Motor neuron (in vitro differentiated cells): Measurements from ENCODE around the gene LEMD2. TPM values are rescaled to one million over a fixed set of nuclear protein-coding genes. Genes with fewer than 3 reads are reported as not detected.

Experiments used
- ATAC-seq, 8 experiments: fragments of 200-7000 bp; cut with Tn5 transposase; replicated peaks in 6 of 8; 2 replicates each; pipeline ENCODE4 v1.8.0; 2021; ENCODE audit warnings: mild to moderate bottlenecking in 8 of 8, moderate library complexity in 8 of 8
- H3K27ac ChIP-seq, 2 donors: fragments of 250-450 bp; sonication (Bioruptor Pico); 2 replicates each; pipeline ENCODE4 v1.9.0; 2021; ENCODE audit warnings: antibody characterized with exemption in 2 of 2, mild to moderate bottlenecking in 2 of 2, moderate library complexity in 1 of 2
- H3K4me1 ChIP-seq, 2 donors: fragments of 250-450 bp; sonication (Bioruptor Pico); replicated peaks in 1 of 2; 2 replicates each; pipeline ENCODE4 v1.6.1; 2021; ENCODE audit warnings: antibody characterized with exemption in 2 of 2, mild to moderate bottlenecking in 2 of 2, moderate library complexity in 1 of 2
- H3K4me3 ChIP-seq, 5 donors: fragments of 250-450 bp; sonication (Bioruptor Pico); 2 replicates each; pipeline ENCODE4 v1.9.0; 2021; ENCODE audit warnings: antibody characterized with exemption in 5 of 5, mild to moderate bottlenecking in 5 of 5, moderate library complexity in 4 of 5
- WGBS, 10 experiments: fragments of 450-650 bp; shearing (Covaris generic); methylation state at CpG; one replicate each; pipeline ENCODE4 v1.0.0; 2022; 5-methylcytosine and 5-hydroxymethylcytosine counted together
- in situ Hi-C, 9 experiments: fragments of 400-800 bp; cut with MboI; loops; one replicate each; pipeline ENCODE4 v1.15.0; 2021; ENCODE audit warnings: low sequenced_read_pairs in 9 of 9, low pct_unique_long_range_greater_than_20kb in 2 of 9; ENCODE audit not compliant: unreplicated experiment in 9 of 9
- total RNA-seq, 8 experiments: library from RNA; unstranded; fragments of 300-600 nt; gene quantifications; 2 replicates each; pipeline versions ENCODE4 v1.2.3 to v1.2.4, GENCODE V29; 2022

The LEMD2 gene
- total RNA-seq, 8 experiments from 2014 or later = 31.1 to 59.4 (median 51.3) TPM

- H3K4me1 ChIP-seq = peaks cover 75 to 87% of the 10 kb centered on the region in 2 donors
- peak overlapping the region in 1 of 2 donors; percentile 38 for H3K27ac ChIP-seq
- in situ Hi-C loops = no loop called here
- no peak overlapping the region for H3K4me3 ChIP-seq
- 0 to 75% (median 37%) methylated on average over 1 to 3 of the region's 4 CpGs; no CpG with 5 or more reads in 4 of the 10 experiments for WGBS, 10 experiments
- ATAC-seq = peak in 5 of 8 experiments; percentile 17 to 80 (median 71)
These were observed 10.7 kb upstream of the LEMD2 start for GRCh38 chr6:33799454-33800113.

DNA sequence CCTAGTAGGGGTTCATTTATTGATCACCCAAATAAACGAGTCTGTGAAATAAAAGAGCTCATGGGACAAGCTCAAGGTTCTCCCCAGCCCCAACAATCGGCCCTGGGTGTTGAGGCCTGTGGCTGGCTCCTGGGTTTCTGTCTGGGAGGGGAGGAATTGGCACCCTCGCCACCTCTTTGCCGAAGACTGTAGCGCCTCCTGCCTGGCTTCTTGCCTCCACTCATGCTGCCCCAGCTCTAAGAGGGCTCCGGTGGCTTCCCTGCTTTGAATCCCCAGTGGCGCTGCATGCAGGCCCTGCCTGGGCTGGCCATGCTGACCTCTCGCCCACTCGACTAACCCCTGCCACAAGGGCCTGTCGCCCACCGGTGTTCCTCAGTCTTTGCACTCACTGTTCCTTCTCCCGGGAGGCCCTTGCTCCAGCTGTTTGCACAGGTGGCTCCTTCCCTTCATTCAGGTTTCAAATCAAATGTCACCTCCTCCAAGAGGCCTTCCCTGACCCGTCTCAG, 9.5 kb upstream of the LEMD2 start:
- ATAC-seq = no peak
- WGBS, 10 experiments = 50 to 100% (median 100%) methylated on average over 1 to 9 of the region's 13 CpGs; no CpG with 5 or more reads in 3 of the 10 experiments
- Histone ChIP-seq H3K27ac (no peak overlapping the region), H3K4me3 (no peak overlapping the region), H3K4me1 (peaks cover 70 to 75% of the 10 kb centered on the region in 2 donors)
- in situ Hi-C loops = no loop called here

GRCh38 chr6:33797626-33798342, 8.9 kb upstream of the LEMD2 start:
- H3K4me1 ChIP-seq = peaks cover 70 to 74% of the 10 kb centered on the region in 2 donors
- 40 to 93% (median 64%) methylated on average over 1 to 10 of the region's 10 CpGs for WGBS, 10 experiments
- no peak for ATAC-seq
- no peak overlapping the region for H3K27ac ChIP-seq
- in situ Hi-C loops = no loop called here
- no peak overlapping the region for H3K4me3 ChIP-seq

DNA sequence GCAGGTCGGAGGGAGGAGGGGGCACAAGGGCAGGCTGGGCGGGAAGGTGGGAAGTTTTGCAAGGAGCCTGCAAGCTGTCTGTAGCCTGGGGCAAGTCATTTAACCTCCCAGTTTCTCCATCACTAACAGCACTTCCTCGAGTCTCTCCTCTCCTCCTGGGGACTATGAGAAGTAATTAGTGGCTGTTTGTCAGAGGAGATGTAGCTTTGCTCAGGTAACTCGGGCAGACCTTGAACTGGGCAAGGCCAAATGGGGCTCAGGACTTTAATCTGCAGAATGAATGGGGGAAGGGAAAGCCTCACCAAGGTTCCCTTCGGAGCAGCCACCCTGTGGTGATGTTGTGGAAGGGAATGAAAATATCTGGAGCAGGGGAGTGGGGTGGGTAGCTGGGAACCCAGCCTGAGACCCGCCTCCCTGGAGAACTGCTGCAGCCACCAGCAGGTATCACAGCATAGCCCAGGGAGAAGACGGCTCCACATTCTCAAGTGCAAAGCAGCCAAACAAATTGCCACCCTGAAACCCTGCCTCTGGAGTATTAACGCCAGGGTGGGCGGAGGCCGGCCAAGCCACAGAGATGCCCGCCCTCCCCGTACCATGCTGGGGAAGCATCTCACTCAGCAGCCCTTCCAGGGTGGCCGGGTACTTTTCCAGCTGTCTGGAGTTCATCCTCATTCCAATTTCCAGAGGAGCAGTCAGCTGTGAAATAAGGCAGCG, 6.1 kb upstream of the LEMD2 start:
- peak in 4 of 8 experiments; percentile 17 to 76 (median 56) for ATAC-seq
- no peak overlapping the region for H3K27ac ChIP-seq
- in situ Hi-C loops = no loop called here
- WGBS, 10 experiments = 20 to 90% (median 20%) methylated on average over 3 to 8 of the region's 14 CpGs; no CpG with 5 or more reads in 7 of the 10 experiments
- no peak overlapping the region for H3K4me3 ChIP-seq
- peaks cover 71 to 77% of the 10 kb centered on the region in 2 donors for H3K4me1 ChIP-seq

GRCh38 chr6:33792981-33793380, 4.1 kb upstream of the LEMD2 start:
- 25 to 79% (median 50%) methylated on average over 2 to 9 of the region's 10 CpGs; no CpG with 5 or more reads in 3 of the 10 experiments for WGBS, 10 experiments
- H3K4me1 ChIP-seq = peaks cover 65 to 66% of the 10 kb centered on the region in 2 donors
- no peak for ATAC-seq
- in situ Hi-C loops = no loop called here
- H3K27ac ChIP-seq = no peak overlapping the region
- no peak overlapping the region for H3K4me3 ChIP-seq

- H3K4me1 ChIP-seq = peaks cover 62 to 74% of the 10 kb centered on the region in 2 donors
- peak in 5 of 8 experiments; percentile 1 to 56 (median 42) for ATAC-seq
- H3K4me3 ChIP-seq = no peak overlapping the region
- peak overlapping the region; percentile 78 to 91 for H3K27ac ChIP-seq
- in situ Hi-C loops = no loop called here
- WGBS, 10 experiments = 17 to 87% (median 58%) methylated on average over 2 to 7 of the region's 7 CpGs; no CpG with 5 or more reads in 1 of the 10 experiments
These were observed 2.7 kb upstream of the LEMD2 start for GRCh38 chr6:33791620-33792019.

GRCh38 chr6:33790910-33791309, 2.0 kb upstream of the LEMD2 start:
- no peak for ATAC-seq
- in situ Hi-C loops = no loop called here
- peak overlapping the region; percentile 78 to 91 for H3K27ac ChIP-seq

GRCh38 chr6:33790379-33790778, 1.4 kb upstream of the LEMD2 start:
- Histone ChIP-seq H3K4me3 (no peak overlapping the region), H3K4me1 (peaks cover 60 to 83% of the 10 kb centered on the region in 2 donors), H3K27ac (peak overlapping the region; percentile 91 to 95)
- in situ Hi-C loops = no loop called here
- 14 to 100% (median 88%) methylated on average over 1 to 2 of the region's 2 CpGs; no CpG with 5 or more reads in 2 of the 10 experiments for WGBS, 10 experiments
- ATAC-seq = no peak

More at GRCh38 chr6:33790910-33791309, 2.0 kb upstream of the LEMD2 start:
- Histone ChIP-seq H3K4me1 (peaks cover 60 to 81% of the 10 kb centered on the region in 2 donors), H3K4me3 (no peak overlapping the region)
- WGBS, 10 experiments = 67 to 100% (median 97%) methylated on average over 1 to 3 of the region's 5 CpGs; no CpG with 5 or more reads in 4 of the 10 experiments

DNA sequence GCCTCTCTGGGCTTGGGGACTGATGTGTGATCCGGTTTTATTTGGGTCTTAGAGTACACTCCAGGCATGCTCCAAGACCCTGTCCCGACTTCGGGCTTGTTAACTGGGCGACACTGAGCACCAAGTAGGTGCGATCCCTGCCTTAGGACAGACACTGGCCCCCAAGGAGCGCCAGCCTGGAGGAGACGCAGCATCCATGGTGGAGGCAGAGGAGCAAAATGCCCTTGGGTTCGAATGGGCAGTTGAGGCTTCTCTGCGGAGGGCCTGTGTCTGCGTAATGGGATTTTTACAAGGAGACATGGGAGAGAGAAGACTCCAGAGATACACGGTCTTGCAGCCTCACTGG, 593 bp upstream of the LEMD2 start:
- ATAC-seq = no peak
- in situ Hi-C loops = no loop called here
- Histone ChIP-seq H3K27ac (peak overlapping the region; percentile 91 to 95), H3K4me1 (peaks cover 55 to 81% of the 10 kb centered on the region in 2 donors), H3K4me3 (peak overlapping the region in 3 of 5 donors; percentile 62 to 89 (median 70))
- WGBS, 10 experiments = 60 to 100% (median 90%) methylated on average over 1 to 5 of the region's 11 CpGs; no CpG with 5 or more reads in 3 of the 10 experiments

- in situ Hi-C loops = no loop called here
These were observed 806 bp downstream of the LEMD2 start for GRCh38 chr6:33787954-33788693.

GRCh38 chr6:33787346-33787953, 1.5 kb downstream of the LEMD2 start:
- WGBS, 10 experiments = 0 to 67% (median 65%) methylated on average over 1 to 6 of the region's 7 CpGs; no CpG with 5 or more reads in 3 of the 10 experiments
- peak overlapping the region; percentile 91 to 95 for H3K27ac ChIP-seq
- peaks cover 47 to 68% of the 10 kb centered on the region in 2 donors for H3K4me1 ChIP-seq
- H3K4me3 ChIP-seq = peak overlapping the region; percentile 62 to 92 (median 79)
- in situ Hi-C loops = no loop called here
- ATAC-seq = no peak

More at GRCh38 chr6:33787954-33788693, 806 bp downstream of the LEMD2 start:
- peak overlapping the region; percentile 91 to 95 for H3K27ac ChIP-seq
- peak; percentile 36 to 67 (median 50) for ATAC-seq
- H3K4me3 ChIP-seq = peak overlapping the region; percentile 62 to 92 (median 79)
- WGBS, 10 experiments = 0 to 2% (median 0%) methylated on average over 1 to 31 of the region's 53 CpGs; no CpG with 5 or more reads in 3 of the 10 experiments
- H3K4me1 ChIP-seq = peaks cover 53 to 73% of the 10 kb centered on the region in 2 donors

- in situ Hi-C loops = no loop called here
- H3K27ac ChIP-seq = no peak overlapping the region
- 10 to 100% (median 95%) methylated on average over 1 to 3 of the region's 3 CpGs; no CpG with 5 or more reads in 2 of the 10 experiments for WGBS, 10 experiments
- H3K4me1 ChIP-seq = peaks cover 49 to 68% of the 10 kb centered on the region in 2 donors
- no peak overlapping the region for H3K4me3 ChIP-seq
- no peak for ATAC-seq
These were observed 2.2 kb downstream of the LEMD2 start for GRCh38 chr6:33786736-33787135.
